ENCODE measurements around the gene VGF.

DNA sequence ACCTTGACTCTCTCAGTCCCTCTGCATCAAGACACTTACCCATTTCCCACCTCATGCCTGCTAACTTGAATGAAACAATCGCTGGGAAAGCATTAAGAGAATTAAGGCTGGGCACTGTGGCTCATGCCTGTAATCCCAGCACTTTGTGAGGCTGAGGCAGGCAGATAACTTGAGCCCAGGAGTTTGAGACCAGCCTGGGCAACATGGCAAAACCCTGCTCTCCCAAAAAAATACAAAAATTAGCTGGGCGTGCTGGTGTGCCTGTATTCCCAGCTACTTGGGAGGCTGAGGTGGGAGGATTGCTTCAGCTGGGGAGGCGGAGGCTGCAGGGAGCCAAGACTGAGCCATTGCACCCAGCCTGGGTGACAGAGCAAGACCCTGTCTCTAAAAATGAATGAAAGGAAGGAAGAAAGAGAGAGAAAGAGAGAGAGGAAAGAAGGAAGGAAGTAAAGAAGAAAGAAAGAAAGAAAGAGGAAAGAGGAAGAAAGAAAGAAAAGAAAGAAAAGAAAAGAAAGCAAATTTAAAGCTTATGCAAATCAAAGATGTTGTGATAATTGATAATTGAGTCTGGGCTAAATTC is 37.8 kb downstream of the VGF start:
- TF ChIP-seq, protein P1, sequence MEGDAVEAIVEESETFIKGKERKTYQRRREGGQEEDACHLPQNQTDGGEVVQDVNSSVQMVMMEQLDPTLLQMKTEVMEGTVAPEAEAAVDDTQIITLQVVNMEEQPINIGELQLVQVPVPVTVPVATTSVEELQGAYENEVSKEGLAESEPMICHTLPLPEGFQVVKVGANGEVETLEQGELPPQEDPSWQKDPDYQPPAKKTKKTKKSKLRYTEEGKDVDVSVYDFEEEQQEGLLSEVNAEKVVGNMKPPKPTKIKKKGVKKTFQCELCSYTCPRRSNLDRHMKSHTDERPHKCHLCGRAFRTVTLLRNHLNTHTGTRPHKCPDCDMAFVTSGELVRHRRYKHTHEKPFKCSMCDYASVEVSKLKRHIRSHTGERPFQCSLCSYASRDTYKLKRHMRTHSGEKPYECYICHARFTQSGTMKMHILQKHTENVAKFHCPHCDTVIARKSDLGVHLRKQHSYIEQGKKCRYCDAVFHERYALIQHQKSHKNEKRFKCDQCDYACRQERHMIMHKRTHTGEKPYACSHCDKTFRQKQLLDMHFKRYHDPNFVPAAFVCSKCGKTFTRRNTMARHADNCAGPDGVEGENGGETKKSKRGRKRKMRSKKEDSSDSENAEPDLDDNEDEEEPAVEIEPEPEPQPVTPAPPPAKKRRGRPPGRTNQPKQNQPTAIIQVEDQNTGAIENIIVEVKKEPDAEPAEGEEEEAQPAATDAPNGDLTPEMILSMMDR (IDR thresholded peaks at IDR 0.05; ENCODE audit: low read depth, low read length): no peak
- no peak for TF ChIP-seq EZH2phosphoT487 (IDR thresholded peaks at IDR 0.05; ENCODE audit: low read depth)
